ENCODE results near the gene CFAP410.

CFAP410 gene

DNA sequence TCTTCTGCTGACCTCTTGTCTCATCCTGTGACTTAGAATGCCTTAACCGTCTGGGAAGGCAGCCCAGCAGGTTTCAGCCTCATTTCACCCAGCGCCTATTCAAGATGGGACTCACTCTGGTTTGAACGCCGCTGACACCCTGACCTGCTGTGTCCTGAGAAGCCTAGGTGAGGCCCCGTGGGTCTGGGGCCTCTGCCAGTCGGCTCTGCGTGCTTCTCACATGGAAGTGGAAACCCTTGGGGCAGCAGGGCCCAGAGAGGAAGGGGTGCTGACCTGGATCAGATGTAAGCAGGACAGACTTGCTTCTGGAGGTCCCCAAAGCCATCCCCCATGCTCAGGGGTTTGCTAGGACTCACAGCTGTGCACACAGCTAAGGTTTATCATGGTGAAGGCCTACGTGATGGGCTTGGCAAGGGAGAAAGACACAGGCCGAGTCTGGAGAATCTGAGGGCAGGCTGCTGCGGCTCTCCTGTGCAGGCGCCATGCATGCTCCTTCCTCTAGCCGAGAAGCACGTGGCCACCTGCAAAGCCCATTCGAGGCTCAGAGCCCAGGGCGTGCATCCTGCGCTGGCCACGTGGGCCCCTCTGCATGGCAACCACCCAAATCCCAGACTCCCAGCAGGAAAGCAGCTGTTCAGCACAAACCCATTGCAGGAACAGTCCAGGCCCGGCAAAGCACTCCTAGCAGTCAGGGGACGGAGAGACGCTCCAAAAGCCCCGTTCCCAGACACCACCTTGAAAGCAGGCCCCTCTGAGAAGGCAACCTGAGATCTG, 18.1 kb upstream of the CFAP410 start:
- H3K4me2 ChIP-seq (ENCODE audit: low read length), result no peak overlapping the region
- H3K4me1 ChIP-seq (ENCODE audit: control insufficient read depth in 1 of 2, insufficient read depth in 2 of 2, low read length in 2 of 2), result no peaks in the 10 kb centered on the region
- no peak overlapping the region for H2BK12ac ChIP-seq (ENCODE audit: low read length)
- H3K14ac ChIP-seq (ENCODE audit: low read length), result no peak overlapping the region
- no peak overlapping the region for H2AK5ac ChIP-seq (ENCODE audit: low read length)
- H3K23ac ChIP-seq (ENCODE audit: low read length), result no peak overlapping the region
- no peaks in the 10 kb centered on the region for H3K79me1 ChIP-seq (ENCODE audit: low read length)
- no peak overlapping the region for H3K4me3 ChIP-seq (ENCODE audit: low read depth, low read length)
- WGBS (ENCODE audit: extremely low coverage, insufficient coverage, insufficient read length), result no CpG with 5 or more reads among the region's 21 CpGs
- no peak for DNase-seq
- no peak overlapping the region for H3K18ac ChIP-seq (ENCODE audit: low read length)
- no peak overlapping the region for H2AFZ ChIP-seq (ENCODE audit: insufficient read depth, low read length, poor library complexity)
- no peak overlapping the region for H4K91ac ChIP-seq (ENCODE audit: low read depth, low read length)
- H2BK5ac ChIP-seq (ENCODE audit: low read depth, low read length, poor library complexity), result no peak overlapping the region
- no peak overlapping the region for H3K9ac ChIP-seq (ENCODE audit: low read length)
- H2BK120ac ChIP-seq (ENCODE audit: insufficient read depth, low read length, poor library complexity), result no peak overlapping the region
- H3K79me2 ChIP-seq (ENCODE audit: control insufficient read depth, insufficient read depth, low read length, poor library complexity), result no peaks in the 10 kb centered on the region
- no peak overlapping the region for H3K27ac ChIP-seq (ENCODE audit: low read depth, low read length)
- no peaks in the 10 kb centered on the region for H3K9me3 ChIP-seq (ENCODE audit: insufficient read depth, low read depth, low read length)
- no peak overlapping the region for H3K4ac ChIP-seq (ENCODE audit: low read depth, low read length)
- no peaks in the 10 kb centered on the region for H3K36me3 ChIP-seq (ENCODE audit: control insufficient read depth in 1 of 2, insufficient read depth in 2 of 2, low read length in 2 of 2)
- H4K12ac ChIP-seq (ENCODE audit: low read depth, low read length), result no peak overlapping the region
- H4K8ac ChIP-seq (ENCODE audit: low read depth, low read length), result no peak overlapping the region
- no peaks in the 10 kb centered on the region for H3K27me3 ChIP-seq (ENCODE audit: insufficient read depth, low read length)

DNA sequence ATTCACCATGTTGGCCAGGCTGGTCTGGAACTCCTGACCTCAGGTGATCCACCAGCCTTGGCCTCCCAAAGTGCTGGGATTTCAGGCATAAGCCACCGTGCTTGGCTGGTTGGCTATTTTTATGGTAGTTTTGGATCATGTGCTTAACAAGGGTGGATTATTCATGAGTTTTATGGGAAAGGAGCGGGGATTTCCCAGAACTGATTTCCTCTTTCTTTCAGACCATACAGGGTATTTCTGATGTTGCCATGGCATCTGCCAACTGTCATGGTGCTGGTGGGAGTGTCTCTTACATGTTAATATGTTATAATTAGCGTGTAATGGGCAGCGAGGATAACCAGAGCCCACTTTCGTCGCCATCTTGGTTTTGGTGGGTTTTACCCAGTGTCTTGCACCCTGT, 17.4 kb upstream of the CFAP410 start:
- no peak overlapping the region for H3K4me2 ChIP-seq (ENCODE audit: low read length)
- no peak overlapping the region for H4K91ac ChIP-seq (ENCODE audit: low read depth, low read length)
- no peak overlapping the region for H4K12ac ChIP-seq (ENCODE audit: low read depth, low read length)
- no peak overlapping the region for H3K23ac ChIP-seq (ENCODE audit: low read length)
- no peaks in the 10 kb centered on the region for H3K79me1 ChIP-seq (ENCODE audit: low read length)
- H3K4ac ChIP-seq (ENCODE audit: low read depth, low read length), result no peak overlapping the region
- no peak overlapping the region for H2BK120ac ChIP-seq (ENCODE audit: insufficient read depth, low read length, poor library complexity)
- no peaks in the 10 kb centered on the region for H3K9me3 ChIP-seq (ENCODE audit: insufficient read depth, low read depth, low read length)
- no peaks in the 10 kb centered on the region for H3K36me3 ChIP-seq (ENCODE audit: control insufficient read depth in 1 of 2, insufficient read depth in 2 of 2, low read length in 2 of 2)
- H3K4me1 ChIP-seq (ENCODE audit: control insufficient read depth in 1 of 2, insufficient read depth in 2 of 2, low read length in 2 of 2), result no peaks in the 10 kb centered on the region
- H3K27ac ChIP-seq (ENCODE audit: low read depth, low read length), result no peak overlapping the region
- no peak overlapping the region for H2AK5ac ChIP-seq (ENCODE audit: low read length)
- WGBS (ENCODE audit: extremely low coverage, insufficient coverage, insufficient read length), result no CpG with 5 or more reads among the region's 6 CpGs
- H2BK5ac ChIP-seq (ENCODE audit: low read depth, low read length, poor library complexity), result no peak overlapping the region
- no peaks in the 10 kb centered on the region for H3K79me2 ChIP-seq (ENCODE audit: control insufficient read depth, insufficient read depth, low read length, poor library complexity)
- no peak overlapping the region for H3K9ac ChIP-seq (ENCODE audit: low read length)
- H3K14ac ChIP-seq (ENCODE audit: low read length), result no peak overlapping the region
- no peak overlapping the region for H3K18ac ChIP-seq (ENCODE audit: low read length)
- no peak overlapping the region for H2BK12ac ChIP-seq (ENCODE audit: low read length)
- H3K4me3 ChIP-seq (ENCODE audit: low read depth, low read length), result no peak overlapping the region
- H4K8ac ChIP-seq (ENCODE audit: low read depth, low read length), result no peak overlapping the region
- no peaks in the 10 kb centered on the region for H3K27me3 ChIP-seq (ENCODE audit: insufficient read depth, low read length)
- no peak overlapping the region for H2AFZ ChIP-seq (ENCODE audit: insufficient read depth, low read length, poor library complexity)
- DNase-seq, result peak in 1 of 2 donors; percentile 25

DNA sequence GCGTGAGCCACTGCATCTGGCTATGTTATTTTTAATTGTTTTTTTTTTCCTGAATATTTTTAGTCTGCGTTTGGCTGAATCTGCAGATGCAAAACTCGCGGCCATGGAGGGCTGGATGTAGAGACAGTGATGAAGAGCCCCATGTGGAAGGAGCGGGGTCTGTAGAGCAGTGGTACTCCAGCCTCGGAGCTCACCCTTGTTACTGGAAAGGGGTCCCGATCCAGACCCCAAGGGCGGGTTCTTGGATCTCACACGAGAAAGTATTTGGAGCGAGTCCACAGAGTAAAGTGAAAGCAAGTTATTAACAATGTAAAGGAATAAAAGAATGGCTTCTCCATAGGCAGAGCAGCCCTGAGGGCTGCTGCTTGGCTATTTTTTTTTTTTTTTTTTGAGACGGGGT, 17.0 kb upstream of the CFAP410 start:
- H3K79me2 ChIP-seq (ENCODE audit: control insufficient read depth, insufficient read depth, low read length, poor library complexity), result no peaks in the 10 kb centered on the region
- H4K91ac ChIP-seq (ENCODE audit: low read depth, low read length), result no peak overlapping the region
- H3K9ac ChIP-seq (ENCODE audit: low read length), result no peak overlapping the region
- no peak overlapping the region for H2BK5ac ChIP-seq (ENCODE audit: low read depth, low read length, poor library complexity)
- H3K14ac ChIP-seq (ENCODE audit: low read length), result no peak overlapping the region
- H3K27me3 ChIP-seq (ENCODE audit: insufficient read depth, low read length), result no peaks in the 10 kb centered on the region
- no peak for DNase-seq
- no peaks in the 10 kb centered on the region for H3K4me1 ChIP-seq (ENCODE audit: control insufficient read depth in 1 of 2, insufficient read depth in 2 of 2, low read length in 2 of 2)
- H2BK120ac ChIP-seq (ENCODE audit: insufficient read depth, low read length, poor library complexity), result no peak overlapping the region
- H3K27ac ChIP-seq (ENCODE audit: low read depth, low read length), result no peak overlapping the region
- no peak overlapping the region for H3K23ac ChIP-seq (ENCODE audit: low read length)
- H2AFZ ChIP-seq (ENCODE audit: insufficient read depth, low read length, poor library complexity), result no peak overlapping the region
- H2BK12ac ChIP-seq (ENCODE audit: low read length), result no peak overlapping the region
- H4K8ac ChIP-seq (ENCODE audit: low read depth, low read length), result no peak overlapping the region
- no peak overlapping the region for H3K4ac ChIP-seq (ENCODE audit: low read depth, low read length)
- H3K9me3 ChIP-seq (ENCODE audit: insufficient read depth, low read depth, low read length), result no peaks in the 10 kb centered on the region
- WGBS (ENCODE audit: extremely low coverage, insufficient coverage, insufficient read length), result no CpG with 5 or more reads among the region's 11 CpGs
- no peak overlapping the region for H3K4me3 ChIP-seq (ENCODE audit: low read depth, low read length)
- no peak overlapping the region for H2AK5ac ChIP-seq (ENCODE audit: low read length)
- no peak overlapping the region for H4K12ac ChIP-seq (ENCODE audit: low read depth, low read length)
- H3K36me3 ChIP-seq (ENCODE audit: control insufficient read depth in 1 of 2, insufficient read depth in 2 of 2, low read length in 2 of 2), result no peaks in the 10 kb centered on the region
- H3K4me2 ChIP-seq (ENCODE audit: low read length), result no peak overlapping the region
- H3K18ac ChIP-seq (ENCODE audit: low read length), result no peak overlapping the region
- H3K79me1 ChIP-seq (ENCODE audit: low read length), result no peaks in the 10 kb centered on the region

GRCh38 chr21:44354775-44355771, 15.9 kb upstream of the CFAP410 start:
- Histone ChIP-seq H4K12ac (ENCODE audit: low read depth, low read length) (no peak overlapping the region), H3K27me3 (ENCODE audit: insufficient read depth, low read length) (no peaks in the 10 kb centered on the region), H2BK5ac (ENCODE audit: low read depth, low read length, poor library complexity) (no peak overlapping the region), H3K14ac (ENCODE audit: low read length) (no peak overlapping the region), H4K8ac (ENCODE audit: low read depth, low read length) (no peak overlapping the region), H3K4me1 (ENCODE audit: control insufficient read depth in 1 of 2, insufficient read depth in 2 of 2, low read length in 2 of 2) (no peaks in the 10 kb centered on the region), H3K4me3 (ENCODE audit: low read depth, low read length) (no peak overlapping the region), H3K79me1 (ENCODE audit: low read length) (no peaks in the 10 kb centered on the region), H3K18ac (ENCODE audit: low read length) (no peak overlapping the region), H3K23ac (ENCODE audit: low read length) (no peak overlapping the region), H3K4me2 (ENCODE audit: low read length) (no peak overlapping the region), H3K27ac (ENCODE audit: low read depth, low read length) (no peak overlapping the region), H3K4ac (ENCODE audit: low read depth, low read length) (no peak overlapping the region), H2BK12ac (ENCODE audit: low read length) (no peak overlapping the region), H2AK5ac (ENCODE audit: low read length) (no peak overlapping the region), H4K91ac (ENCODE audit: low read depth, low read length) (no peak overlapping the region), H2BK120ac (ENCODE audit: insufficient read depth, low read length, poor library complexity) (no peak overlapping the region), H3K36me3 (ENCODE audit: control insufficient read depth in 1 of 2, insufficient read depth in 2 of 2, low read length in 2 of 2) (no peaks in the 10 kb centered on the region), H3K79me2 (ENCODE audit: control insufficient read depth, insufficient read depth, low read length, poor library complexity) (no peaks in the 10 kb centered on the region), H3K9me3 (ENCODE audit: insufficient read depth, low read depth, low read length) (no peaks in the 10 kb centered on the region), H3K9ac (ENCODE audit: low read length) (no peak overlapping the region), H2AFZ (ENCODE audit: insufficient read depth, low read length, poor library complexity) (no peak overlapping the region)
- no peak for DNase-seq
- no CpG with 5 or more reads among the region's 24 CpGs for WGBS (ENCODE audit: extremely low coverage, insufficient coverage, insufficient read length)

All from trophoblast cell (in vitro differentiated cells and primary cell).